Breast epithelium (tissue), 3 donors: Measurements from ENCODE around the gene POLR2M.

Experiments used
- CTCF ChIP-seq, 3 donors: fragments of 450-650 bp; IDR thresholded peaks; one replicate each; pipeline ENCODE4 v1.5.1; 2016 to 2017; ENCODE audit warnings: antibody characterized with exemption in 3 of 3, mild to moderate bottlenecking in 3 of 3, moderate library complexity in 3 of 3
- POLR2A ChIP-seq: fragments of 450-650 bp; IDR thresholded peaks from one replicate; pipeline ENCODE4 v1.6.1; 2016; ENCODE audit warnings: antibody characterized with exemption, mild to moderate bottlenecking, moderate library complexity
- POLR2AphosphoS5 ChIP-seq, 3 donors: sonication (generic); formaldehyde crosslinking; IDR thresholded peaks; one replicate each; pipeline ENCODE4 v1.6.1; 2017; ENCODE audit warnings: antibody characterized with exemption in 3 of 3

GRCh38 chr15:57668016-57668415, 38.5 kb upstream of the POLR2M start:
- TF ChIP-seq CTCF (IDR thresholded peaks at IDR 0.05) (no peak), POLR2A (no peak), POLR2AphosphoS5 (IDR thresholded peaks at IDR 0.05) (no peak)
